AG04450 (cell line): ENCODE results near the gene PPM1L. TPM values are rescaled to one million over a fixed set of nuclear protein-coding genes. Genes with fewer than 3 reads are reported as not detected.

Experiments
- CTCF ChIA-PET: fragments of 300-600, 350-600 bp; formaldehyde crosslinking; extraction: SDS; loops from one replicate; lab custom pipeline; 2022; ENCODE audit warnings: antibody characterized with exemption, inconsistent platforms; lab: Charles Lee
- POLR2A ChIA-PET: fragments of 350-600 bp; formaldehyde crosslinking; extraction: SDS; loops from one replicate; lab custom pipeline; 2021; ENCODE audit warnings: antibody characterized with exemption, inconsistent platforms; lab: Yijun Ruan, JAX
- DNase-seq: peaks from one replicate; pipeline ENCODE4 v3.0.0-alpha.2; 2011; ENCODE audit warnings: low read depth, low spot score
- H3K27ac ChIP-seq: one replicate; pipeline ENCODE4 v1.5.1; 2012; ENCODE audit warnings: low read depth, low read length, control low read depth
- H3K27me3 ChIP-seq: one replicate; pipeline ENCODE4 v1.6.0; 2012; ENCODE audit warnings: low read length; ENCODE audit not compliant: control insufficient read depth, insufficient read depth
- H3K4me3 ChIP-seq: 2 replicates; pipeline ENCODE4 v1.5.1; 2011; ENCODE audit warnings: mild to moderate bottlenecking, low read depth, low read length, control low read depth
- H3K9me3 ChIP-seq: 2 replicates; pipeline ENCODE4 v1.5.1; 2012; ENCODE audit warnings: low read length; ENCODE audit not compliant: control insufficient read depth, insufficient read depth
- polyA plus RNA-seq: library from polyadenylated mRNA; depleted of rRNA; stranded (reverse); fragments of >200 nt; gene quantifications from 2 replicates; pipeline ENCODE4 v1.2.3, GENCODE V29; 2011
- TF ChIP-seq, protein P1 (sequence below): IDR thresholded peaks from 2 replicates; pipeline ENCODE4 v1.5.1; 2011; ENCODE audit warnings: low read depth, low read length, control low read depth, inconsistent platforms

Gene PPM1L
- polyA plus RNA-seq, 1 experiment, result 0.33 TPM

DNA sequence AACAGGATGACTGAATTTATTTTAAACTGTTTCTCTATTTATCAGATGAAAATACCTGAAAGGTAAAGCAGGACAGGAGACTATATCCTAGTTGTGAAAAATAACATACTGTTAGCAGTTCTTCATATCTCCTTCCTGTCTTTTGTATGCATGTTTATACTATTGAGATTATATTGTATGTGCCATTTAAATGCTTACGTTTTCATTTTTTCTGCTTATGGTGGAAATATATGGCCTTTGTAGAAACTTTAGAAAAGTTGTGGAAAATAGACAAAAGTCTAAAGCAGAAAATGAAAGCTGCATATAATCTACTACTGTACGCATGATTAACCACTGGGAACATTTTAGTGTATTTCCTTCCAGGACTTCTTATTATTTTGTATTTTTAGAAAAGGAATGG, 2.1 kb upstream of the PPM1L start:
- no peak for DNase-seq
- ChIA-PET POLR2A (no interaction called here), CTCF (interaction anchor here (1.0 kb wide), 1 partner anchor 67 kb away, joined by 3 read pairs; no protein-coding TSS in a partner anchor)
- Histone ChIP-seq H3K27ac (no peak overlapping the region), H3K4me3 (peak overlapping the region; percentile 74), H3K9me3 (no peaks in the 10 kb centered on the region; the same call in 1 of the 2 replicates), H3K27me3 (peaks cover 19% of the 10 kb centered on the region)
- TF ChIP-seq, protein P1, sequence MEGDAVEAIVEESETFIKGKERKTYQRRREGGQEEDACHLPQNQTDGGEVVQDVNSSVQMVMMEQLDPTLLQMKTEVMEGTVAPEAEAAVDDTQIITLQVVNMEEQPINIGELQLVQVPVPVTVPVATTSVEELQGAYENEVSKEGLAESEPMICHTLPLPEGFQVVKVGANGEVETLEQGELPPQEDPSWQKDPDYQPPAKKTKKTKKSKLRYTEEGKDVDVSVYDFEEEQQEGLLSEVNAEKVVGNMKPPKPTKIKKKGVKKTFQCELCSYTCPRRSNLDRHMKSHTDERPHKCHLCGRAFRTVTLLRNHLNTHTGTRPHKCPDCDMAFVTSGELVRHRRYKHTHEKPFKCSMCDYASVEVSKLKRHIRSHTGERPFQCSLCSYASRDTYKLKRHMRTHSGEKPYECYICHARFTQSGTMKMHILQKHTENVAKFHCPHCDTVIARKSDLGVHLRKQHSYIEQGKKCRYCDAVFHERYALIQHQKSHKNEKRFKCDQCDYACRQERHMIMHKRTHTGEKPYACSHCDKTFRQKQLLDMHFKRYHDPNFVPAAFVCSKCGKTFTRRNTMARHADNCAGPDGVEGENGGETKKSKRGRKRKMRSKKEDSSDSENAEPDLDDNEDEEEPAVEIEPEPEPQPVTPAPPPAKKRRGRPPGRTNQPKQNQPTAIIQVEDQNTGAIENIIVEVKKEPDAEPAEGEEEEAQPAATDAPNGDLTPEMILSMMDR, result no peak

DNA sequence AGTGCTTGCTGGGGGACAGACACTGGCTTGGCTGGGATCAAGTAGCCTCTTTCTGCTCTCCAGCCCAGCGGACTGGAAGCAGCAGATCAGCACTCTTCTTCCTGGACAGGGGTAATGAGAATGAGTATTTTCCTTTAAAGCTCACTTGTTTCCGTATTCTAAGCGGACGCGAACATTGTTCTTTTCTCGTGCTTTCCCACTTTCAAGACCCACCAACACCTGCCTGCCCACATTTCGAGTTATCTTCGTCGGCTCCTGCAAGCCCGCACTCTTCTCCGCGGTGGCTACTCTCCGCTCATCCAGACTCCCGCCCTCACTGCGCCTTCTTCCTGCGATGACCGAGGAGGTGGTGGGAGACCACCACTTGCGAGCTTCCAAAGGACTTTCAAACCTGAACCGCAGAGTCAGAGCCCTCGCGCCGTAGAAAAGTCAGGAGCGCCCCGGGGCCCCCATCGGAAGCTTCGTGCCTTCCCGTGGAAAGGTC, 1.6 kb upstream of the PPM1L start:
- ChIA-PET CTCF (interaction anchor here (0.9 to 1.0 kb wide), 2 partner anchors 68 to 189 kb away, joined by 3 read pairs; no protein-coding TSS in a partner anchor), POLR2A (no interaction called here)
- peaks cover 19% of the 10 kb centered on the region for H3K27me3 ChIP-seq
- peak overlapping the region; percentile 74 for H3K4me3 ChIP-seq
- no peaks in the 10 kb centered on the region; the same call in 1 of the 2 replicates for H3K9me3 ChIP-seq
- no peak for DNase-seq
- TF ChIP-seq, protein P1, result no peak
- H3K27ac ChIP-seq, result peak overlapping the region; percentile 93

DNA sequence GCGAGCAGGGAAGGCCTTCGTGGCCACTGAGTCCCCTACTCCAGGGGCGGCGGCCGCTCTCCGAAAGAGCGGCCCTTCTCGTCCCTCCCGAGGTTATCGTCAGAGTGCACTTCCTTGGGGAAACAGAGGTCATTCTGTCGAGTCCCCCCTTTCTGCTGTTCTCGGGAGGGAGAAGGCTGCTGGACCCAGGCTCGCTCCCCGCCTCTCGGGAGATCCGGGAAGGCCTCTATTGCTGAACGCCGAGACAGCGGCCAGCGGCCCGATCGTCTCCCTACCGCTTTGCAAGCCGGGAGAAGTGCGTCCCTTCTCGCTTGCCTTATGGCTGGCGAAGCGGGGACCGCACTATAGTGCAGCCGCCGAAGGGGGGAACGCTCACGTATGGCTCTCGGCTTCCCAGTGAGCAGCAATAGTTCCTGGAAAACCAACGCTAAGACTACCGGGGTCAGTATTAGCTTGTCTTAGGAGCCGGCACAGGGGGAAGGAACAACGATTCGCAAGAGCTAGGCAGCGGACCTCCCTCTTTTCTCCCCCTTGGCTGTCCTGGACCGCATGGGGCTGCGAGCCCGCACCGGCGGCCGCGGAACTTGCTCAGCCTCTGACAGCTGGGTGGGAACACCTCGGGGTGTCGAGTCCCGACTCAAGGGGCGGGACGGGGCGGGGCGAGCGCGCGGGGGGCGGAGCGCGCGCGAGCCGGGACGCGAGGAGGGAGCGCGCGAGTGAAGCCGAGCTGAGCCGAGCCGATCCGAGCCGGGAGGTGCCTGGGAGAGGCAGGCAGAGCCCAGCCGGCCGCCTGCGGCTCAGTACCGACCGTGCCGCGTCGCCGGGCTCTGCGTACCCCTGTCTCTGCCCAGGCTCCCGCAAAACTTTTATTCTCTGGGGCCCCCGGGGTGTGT, 930 bp upstream of the PPM1L start:
- ChIA-PET POLR2A (interaction anchor here (0.6 to 0.8 kb wide), 2 partner anchors 51 to 187 kb away, joined by 3 read pairs; no protein-coding TSS in a partner anchor), CTCF (interaction anchor here (0.6 to 1.0 kb wide), 3 partner anchors 68 to 189 kb away, joined by 3 to 4 read pairs (median 3); no protein-coding TSS in a partner anchor)
- H3K9me3 ChIP-seq, result no peaks in the 10 kb centered on the region; the same call in 1 of the 2 replicates
- TF ChIP-seq, protein P1, result no peak
- H3K4me3 ChIP-seq, result peak overlapping the region; percentile 74
- H3K27me3 ChIP-seq, result peaks cover 19% of the 10 kb centered on the region
- DNase-seq, result peak; percentile 68
- peak overlapping the region; percentile 93 for H3K27ac ChIP-seq

DNA sequence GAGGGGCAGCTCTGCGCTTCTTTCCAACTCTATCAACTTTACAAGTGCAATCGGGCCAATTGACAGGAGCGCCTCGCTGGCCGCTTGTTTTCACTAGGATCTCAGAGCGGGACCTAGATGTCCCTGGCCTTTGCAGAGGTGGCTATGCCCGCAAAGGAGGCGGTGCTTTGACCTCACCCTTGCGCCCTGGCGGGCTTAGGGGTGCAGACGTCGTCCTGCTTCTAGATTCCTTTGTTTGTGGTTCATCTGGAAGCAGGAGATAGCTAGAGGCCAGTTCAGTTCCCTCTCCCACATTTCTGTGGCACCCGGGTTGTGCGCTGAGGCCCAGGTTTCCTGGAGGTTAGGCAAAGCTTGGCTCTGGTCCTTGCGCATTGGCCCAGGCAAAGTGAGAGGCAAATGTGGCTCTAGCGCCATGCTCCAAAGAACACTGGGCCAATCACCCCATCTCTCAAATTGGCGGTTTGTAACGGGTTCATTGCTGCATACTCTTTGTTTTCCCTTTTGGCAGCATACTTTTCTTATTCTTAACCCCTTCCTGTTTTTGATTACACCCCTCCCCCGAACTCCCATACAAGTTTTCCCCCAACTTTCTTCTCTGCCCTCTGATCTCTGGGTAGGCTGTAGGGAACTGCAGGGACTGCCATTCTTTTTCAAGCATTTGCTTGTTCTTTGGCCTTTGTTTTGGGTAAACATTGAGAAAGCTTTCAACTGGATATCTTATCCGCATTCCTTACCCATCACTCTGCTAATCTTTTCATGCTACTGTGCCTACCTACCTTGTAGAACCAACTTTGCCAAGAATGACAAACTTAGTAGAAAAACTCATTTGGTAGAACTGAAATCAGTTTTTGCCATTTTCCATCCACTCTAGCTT, 1.4 kb downstream of the PPM1L start:
- TF ChIP-seq, protein P1, result no peak
- Histone ChIP-seq H3K4me3 (no peak overlapping the region), H3K27me3 (peaks cover 19% of the 10 kb centered on the region), H3K27ac (no peak overlapping the region), H3K9me3 (no peaks in the 10 kb centered on the region; the same call in 1 of the 2 replicates)
- ChIA-PET POLR2A (no interaction called here), CTCF (interaction anchor here (0.6 to 1.4 kb wide), 3 partner anchors 49 to 517 kb away, joined by 4 to 5 read pairs (median 4); no protein-coding TSS in a partner anchor)
- DNase-seq, result no peak
